ENCODE measurements around the gene SLC45A3.

GRCh38 chr1:205701420-205701819 is 21.1 kb upstream of the SLC45A3 start:
- TF ChIP-seq, protein P1, sequence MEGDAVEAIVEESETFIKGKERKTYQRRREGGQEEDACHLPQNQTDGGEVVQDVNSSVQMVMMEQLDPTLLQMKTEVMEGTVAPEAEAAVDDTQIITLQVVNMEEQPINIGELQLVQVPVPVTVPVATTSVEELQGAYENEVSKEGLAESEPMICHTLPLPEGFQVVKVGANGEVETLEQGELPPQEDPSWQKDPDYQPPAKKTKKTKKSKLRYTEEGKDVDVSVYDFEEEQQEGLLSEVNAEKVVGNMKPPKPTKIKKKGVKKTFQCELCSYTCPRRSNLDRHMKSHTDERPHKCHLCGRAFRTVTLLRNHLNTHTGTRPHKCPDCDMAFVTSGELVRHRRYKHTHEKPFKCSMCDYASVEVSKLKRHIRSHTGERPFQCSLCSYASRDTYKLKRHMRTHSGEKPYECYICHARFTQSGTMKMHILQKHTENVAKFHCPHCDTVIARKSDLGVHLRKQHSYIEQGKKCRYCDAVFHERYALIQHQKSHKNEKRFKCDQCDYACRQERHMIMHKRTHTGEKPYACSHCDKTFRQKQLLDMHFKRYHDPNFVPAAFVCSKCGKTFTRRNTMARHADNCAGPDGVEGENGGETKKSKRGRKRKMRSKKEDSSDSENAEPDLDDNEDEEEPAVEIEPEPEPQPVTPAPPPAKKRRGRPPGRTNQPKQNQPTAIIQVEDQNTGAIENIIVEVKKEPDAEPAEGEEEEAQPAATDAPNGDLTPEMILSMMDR (IDR thresholded peaks at IDR 0.05), result no peak
- no peak for TF ChIP-seq POLR2A (IDR thresholded peaks at IDR 0.05)

All from esophagus squamous epithelium (tissue), 4 donors.